ENCODE data around the gene GPD2. TPM values are rescaled to one million over a fixed set of nuclear protein-coding genes. Genes with fewer than 3 reads are reported as not detected.

The GPD2 gene
- total and polyA plus RNA-seq, 2 of the 4 experiments (the other 2 are of a cell fraction) = 20.4 to 100 TPM

DNA sequence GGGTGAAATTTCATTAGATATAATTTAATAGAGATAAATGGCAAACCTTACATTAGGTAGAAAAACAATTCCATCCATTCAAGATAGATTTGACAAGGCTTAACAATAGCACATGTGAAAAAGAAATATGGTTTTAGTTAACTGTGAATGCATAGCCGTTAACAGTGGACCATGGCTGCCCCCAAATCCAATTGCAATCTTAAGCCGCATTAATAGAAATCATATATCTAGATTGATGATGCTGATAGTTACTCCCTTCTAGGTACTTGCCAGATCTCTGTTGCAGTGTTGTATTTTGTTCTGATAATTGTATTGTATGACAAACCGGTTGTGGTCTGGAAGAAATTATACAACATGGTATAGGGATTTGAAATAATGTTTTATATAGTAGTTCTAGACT is 139.8 kb downstream of the GPD2 start:
- no peak overlapping the region for H2AFZ ChIP-seq (replicated peaks; ENCODE audit: low read length, poor library complexity)
- H3K9me1 ChIP-seq (ENCODE audit: insufficient read depth, low read length) = no peaks in the 10 kb centered on the region
- no peaks in the 10 kb centered on the region for H3K27me3 ChIP-seq (ENCODE audit: control insufficient read depth, insufficient read depth, low read length)
- ATAC-seq (ENCODE audit: low read depth) (no peak), DNase-seq (no peak)
- H4K5ac ChIP-seq (ENCODE audit: low read depth, low read length) = no peak overlapping the region
- H4K91ac ChIP-seq (ENCODE audit: insufficient read depth, low read depth, low read length) = no peak overlapping the region
- H3K23ac ChIP-seq (ENCODE audit: low read depth, low read length) = no peak overlapping the region
- H3K79me1 ChIP-seq (ENCODE audit: low read depth in 1 of 2, low read length in 2 of 2) = no peaks in the 10 kb centered on the region
- H3K56ac ChIP-seq (ENCODE audit: extremely low read depth, insufficient read depth, low read length) = no peak overlapping the region
- no peak overlapping the region for H2AK9ac ChIP-seq (replicated peaks; ENCODE audit: low read depth, low read length, poor library complexity)
- 0 out of 2 replicates have a peak, but pooled peaks cover under 1% of the 10 kb centered on the region for H3K36me3 ChIP-seq (ENCODE audit: control insufficient read depth, insufficient read depth, low read length)
- no peak overlapping the region for H2BK20ac ChIP-seq (ENCODE audit: low read depth, low read length)
- H2BK15ac ChIP-seq (ENCODE audit: low read depth, low read length) = no peak overlapping the region
- BruUV-seq (replicated peaks) = no TSS peak
- no peak overlapping the region for H3K4ac ChIP-seq (ENCODE audit: low read depth, low read length)
- H3K4me1 ChIP-seq (ENCODE audit: control insufficient read depth, insufficient read depth, low read length) = no peaks in the 10 kb centered on the region
- no peak overlapping the region for H2AK5ac ChIP-seq (ENCODE audit: low read depth, low read length)
- no peak overlapping the region for H3K4me3 ChIP-seq (ENCODE audit: insufficient read depth, low read depth, low read length)
- H3K14ac ChIP-seq (replicated peaks; ENCODE audit: low read depth, low read length) = no peak overlapping the region
- H3K9me3 ChIP-seq (ENCODE audit: control insufficient read depth, insufficient read depth, low read length) = no peaks in the 10 kb centered on the region
- no peaks in the 10 kb centered on the region for H4K20me1 ChIP-seq (ENCODE audit: insufficient read depth, low read length)
- no peak overlapping the region for H4K8ac ChIP-seq (ENCODE audit: low read depth in 2 of 2, low read length in 2 of 2)
- intact Hi-C loops (cut with micrococcal nuclease) = no loop called here
- H3K27ac ChIP-seq (ENCODE audit: insufficient read depth, low read length) = no peak overlapping the region
- dilution Hi-C loops (cut with HindIII; ENCODE audit: low sequenced_read_pairs, unreplicated experiment) = no loop called here
- H2BK5ac ChIP-seq (ENCODE audit: low read depth, low read length, poor library complexity, severe bottlenecking) = no peak overlapping the region
- in situ Hi-C loops (cut with MboI; ENCODE audit: low sequenced_read_pairs) = loop anchor here (25.0 kb wide), 2 partner anchors 239 to 1189 kb away; partner anchors contain the start of gene NR4A2
- TF ChIP-seq, protein P1, sequence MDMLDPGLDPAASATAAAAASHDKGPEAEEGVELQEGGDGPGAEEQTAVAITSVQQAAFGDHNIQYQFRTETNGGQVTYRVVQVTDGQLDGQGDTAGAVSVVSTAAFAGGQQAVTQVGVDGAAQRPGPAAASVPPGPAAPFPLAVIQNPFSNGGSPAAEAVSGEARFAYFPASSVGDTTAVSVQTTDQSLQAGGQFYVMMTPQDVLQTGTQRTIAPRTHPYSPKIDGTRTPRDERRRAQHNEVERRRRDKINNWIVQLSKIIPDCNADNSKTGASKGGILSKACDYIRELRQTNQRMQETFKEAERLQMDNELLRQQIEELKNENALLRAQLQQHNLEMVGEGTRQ (IDR thresholded peaks at IDR 0.05; ENCODE audit: low read depth, low read length) = no peak
- no peak for TF ChIP-seq POLR2A (IDR thresholded peaks at IDR 0.05; ENCODE audit: low read depth, low read length)
- TF ChIP-seq SMC3 (IDR thresholded peaks at IDR 0.05; ENCODE audit: low read depth, low read length) = no peak
- no peak for TF ChIP-seq CHD1 (IDR thresholded peaks at IDR 0.05; ENCODE audit: low read depth, low read length)
- H3K4me2 ChIP-seq (ENCODE audit: low read depth, low read length) = no peak overlapping the region
- no peak overlapping the region for H3K18ac ChIP-seq (ENCODE audit: low read depth, low read length)
- H3K9ac ChIP-seq (ENCODE audit: low read depth, low read length) = no peak overlapping the region
- POLR2A ChIA-PET (ENCODE audit: unreplicated experiment) = no interaction called here
- CTCF ChIA-PET = no interaction called here
- WGBS, 2 experiments (ENCODE audit: extremely low coverage in 2 of 2, insufficient read length in 1 of 2) = no CpG with 5 or more reads among the region's 3 CpGs
- no peak overlapping the region for H2BK120ac ChIP-seq (ENCODE audit: low read depth, low read length)

All from IMR-90 (cell line).